ENCODE measurements around the gene PARP15.

DNA sequence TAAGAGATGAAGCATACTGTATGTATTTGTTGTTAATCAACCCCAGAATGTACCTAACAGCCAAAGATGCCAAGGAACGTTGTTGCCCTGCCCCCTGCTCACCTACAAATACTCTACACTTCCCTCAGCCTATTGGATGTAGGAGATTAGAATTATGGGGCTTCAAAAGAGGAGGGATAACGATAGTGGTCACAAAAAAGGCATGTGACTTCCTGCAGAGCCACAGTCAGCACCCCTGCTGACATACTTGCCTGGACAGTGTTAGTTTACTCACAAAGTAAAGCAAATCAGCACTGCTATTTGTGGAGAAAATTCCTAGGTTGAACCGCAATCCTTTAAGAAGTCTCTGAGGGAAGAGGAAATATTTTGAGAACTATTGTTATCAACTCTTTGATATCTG, 37.9 kb downstream of the PARP15 start:
- no peak for TF ChIP-seq CTCF (conservative IDR thresholded peaks at IDR 0.05; ENCODE audit: low read depth in 2 of 2)
- TF ChIP-seq REST (IDR thresholded peaks at IDR 0.05; ENCODE audit: unreplicated experiment) = no peak
- TF ChIP-seq EZH2 (IDR thresholded peaks at IDR 0.05; ENCODE audit: low read depth, unreplicated experiment) = no peak
- TF ChIP-seq ZNF114 (CRISPR knock-in tag; IDR thresholded peaks at IDR 0.05) = no peak
- TF ChIP-seq EZH2phosphoT487 (IDR thresholded peaks at IDR 0.05; ENCODE audit: unreplicated experiment) = no peak
- TF ChIP-seq JUNB (IDR thresholded peaks at IDR 0.05; ENCODE audit: unreplicated experiment) = no peak
- TF ChIP-seq POLR2AphosphoS5 (IDR thresholded peaks at IDR 0.05; ENCODE audit: low read depth) = no peak
- no peak for TF ChIP-seq CREB1 (CRISPR knock-in tag; IDR thresholded peaks at IDR 0.05; ENCODE audit: low read depth)
- no peak for TF ChIP-seq STAT1 (IDR thresholded peaks at IDR 0.05; ENCODE audit: unreplicated experiment)
- no peak for TF ChIP-seq ZNF331 (CRISPR knock-in tag; IDR thresholded peaks at IDR 0.05; ENCODE audit: low read depth)
- no peak for TF ChIP-seq ETS1 (IDR thresholded peaks at IDR 0.05)
- no peak for TF ChIP-seq NANOG (IDR thresholded peaks at IDR 0.05; ENCODE audit: borderline replicate concordance)
- TF ChIP-seq, protein P1, sequence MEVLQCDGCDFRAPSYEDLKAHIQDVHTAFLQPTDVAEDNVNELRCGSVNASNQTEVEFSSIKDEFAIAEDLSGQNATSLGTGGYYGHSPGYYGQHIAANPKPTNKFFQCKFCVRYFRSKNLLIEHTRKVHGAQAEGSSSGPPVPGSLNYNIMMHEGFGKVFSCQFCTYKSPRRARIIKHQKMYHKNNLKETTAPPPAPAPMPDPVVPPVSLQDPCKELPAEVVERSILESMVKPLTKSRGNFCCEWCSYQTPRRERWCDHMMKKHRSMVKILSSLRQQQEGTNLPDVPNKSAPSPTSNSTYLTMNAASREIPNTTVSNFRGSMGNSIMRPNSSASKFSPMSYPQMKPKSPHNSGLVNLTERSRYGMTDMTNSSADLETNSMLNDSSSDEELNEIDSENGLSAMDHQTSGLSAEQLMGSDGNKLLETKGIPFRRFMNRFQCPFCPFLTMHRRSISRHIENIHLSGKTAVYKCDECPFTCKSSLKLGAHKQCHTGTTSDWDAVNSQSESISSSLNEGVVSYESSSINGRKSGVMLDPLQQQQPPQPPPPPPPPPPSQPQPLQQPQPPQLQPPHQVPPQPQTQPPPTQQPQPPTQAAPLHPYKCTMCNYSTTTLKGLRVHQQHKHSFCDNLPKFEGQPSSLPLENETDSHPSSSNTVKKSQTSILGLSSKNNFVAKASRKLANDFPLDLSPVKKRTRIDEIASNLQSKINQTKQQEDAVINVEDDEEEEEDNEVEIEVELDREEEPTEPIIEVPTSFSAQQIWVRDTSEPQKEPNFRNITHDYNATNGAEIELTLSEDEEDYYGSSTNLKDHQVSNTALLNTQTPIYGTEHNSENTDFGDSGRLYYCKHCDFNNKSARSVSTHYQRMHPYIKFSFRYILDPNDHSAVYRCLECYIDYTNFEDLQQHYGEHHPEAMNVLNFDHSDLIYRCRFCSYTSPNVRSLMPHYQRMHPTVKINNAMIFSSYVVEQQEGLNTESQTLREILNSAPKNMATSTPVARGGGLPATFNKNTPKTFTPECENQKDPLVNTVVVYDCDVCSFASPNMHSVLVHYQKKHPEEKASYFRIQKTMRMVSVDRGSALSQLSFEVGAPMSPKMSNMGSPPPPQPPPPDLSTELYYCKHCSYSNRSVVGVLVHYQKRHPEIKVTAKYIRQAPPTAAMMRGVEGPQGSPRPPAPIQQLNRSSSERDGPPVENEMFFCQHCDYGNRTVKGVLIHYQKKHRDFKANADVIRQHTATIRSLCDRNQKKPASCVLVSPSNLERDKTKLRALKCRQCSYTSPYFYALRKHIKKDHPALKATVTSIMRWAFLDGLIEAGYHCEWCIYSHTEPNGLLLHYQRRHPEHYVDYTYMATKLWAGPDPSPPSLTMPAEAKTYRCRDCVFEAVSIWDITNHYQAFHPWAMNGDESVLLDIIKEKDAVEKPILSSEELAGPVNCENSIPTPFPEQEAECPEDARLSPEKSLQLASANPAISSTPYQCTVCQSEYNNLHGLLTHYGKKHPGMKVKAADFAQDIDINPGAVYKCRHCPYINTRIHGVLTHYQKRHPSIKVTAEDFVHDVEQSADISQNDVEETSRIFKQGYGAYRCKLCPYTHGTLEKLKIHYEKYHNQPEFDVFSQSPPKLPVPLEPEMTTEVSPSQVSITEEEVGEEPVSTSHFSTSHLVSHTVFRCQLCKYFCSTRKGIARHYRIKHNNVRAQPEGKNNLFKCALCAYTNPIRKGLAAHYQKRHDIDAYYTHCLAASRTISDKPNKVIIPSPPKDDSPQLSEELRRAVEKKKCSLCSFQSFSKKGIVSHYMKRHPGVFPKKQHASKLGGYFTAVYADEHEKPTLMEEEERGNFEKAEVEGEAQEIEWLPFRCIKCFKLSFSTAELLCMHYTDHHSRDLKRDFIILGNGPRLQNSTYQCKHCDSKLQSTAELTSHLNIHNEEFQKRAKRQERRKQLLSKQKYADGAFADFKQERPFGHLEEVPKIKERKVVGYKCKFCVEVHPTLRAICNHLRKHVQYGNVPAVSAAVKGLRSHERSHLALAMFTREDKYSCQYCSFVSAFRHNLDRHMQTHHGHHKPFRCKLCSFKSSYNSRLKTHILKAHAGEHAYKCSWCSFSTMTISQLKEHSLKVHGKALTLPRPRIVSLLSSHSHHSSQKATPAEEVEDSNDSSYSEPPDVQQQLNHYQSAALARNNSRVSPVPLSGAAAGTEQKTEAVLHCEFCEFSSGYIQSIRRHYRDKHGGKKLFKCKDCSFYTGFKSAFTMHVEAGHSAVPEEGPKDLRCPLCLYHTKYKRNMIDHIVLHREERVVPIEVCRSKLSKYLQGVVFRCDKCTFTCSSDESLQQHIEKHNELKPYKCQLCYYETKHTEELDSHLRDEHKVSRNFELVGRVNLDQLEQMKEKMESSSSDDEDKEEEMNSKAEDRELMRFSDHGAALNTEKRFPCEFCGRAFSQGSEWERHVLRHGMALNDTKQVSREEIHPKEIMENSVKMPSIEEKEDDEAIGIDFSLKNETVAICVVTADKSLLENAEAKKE (CRISPR knock-in tag; IDR thresholded peaks at IDR 0.05) = no peak
